Smooth muscle cell (in vitro differentiated cells): ENCODE measurements around the gene CHMP4A. TPM values are rescaled to one million over a fixed set of nuclear protein-coding genes. Genes with fewer than 3 reads are reported as not detected.
A peak's percentile ranks its signal among the peaks of the same experiment; 100 is the strongest.

Experiments used
- DNase-seq: peaks from one replicate; lab custom pipeline; 2025; ENCODE audit not compliant: unreplicated experiment; lab: John Stamatoyannopoulos, UW
- H2AFZ ChIP-seq: fragments of 200-600 bp; sonication (generic); 2 replicates; pipeline ENCODE4 v1.6.0; 2016; ENCODE audit warnings: antibody characterized with exemption, low read depth, mild to moderate bottlenecking
- H3F3A ChIP-seq: fragments of 200-600 bp; sonication (generic); 2 replicates; pipeline ENCODE4 v1.6.0; 2017; ENCODE audit warnings: antibody characterized with exemption, low read depth
- H3K27ac ChIP-seq: fragments of 200-600 bp; sonication (generic); 2 replicates; pipeline ENCODE4 v1.5.1; 2016; ENCODE audit warnings: low read depth, mild to moderate bottlenecking
- H3K27me3 ChIP-seq: fragments of 200-600 bp; sonication (generic); 2 replicates; pipeline ENCODE4 v1.6.1; 2016; ENCODE audit warnings: low read depth, mild to moderate bottlenecking
- H3K36me3 ChIP-seq: fragments of 200-600 bp; sonication (generic); 2 replicates; pipeline ENCODE4 v1.5.1; 2016; ENCODE audit warnings: low read depth
- H3K4me1 ChIP-seq: fragments of 200-600 bp; sonication (generic); 2 replicates; pipeline ENCODE4 v1.5.1; 2016; ENCODE audit warnings: low read depth
- H3K4me2 ChIP-seq: fragments of 200-600 bp; sonication (generic); 2 replicates; pipeline ENCODE4 v1.6.0; 2016; ENCODE audit warnings: mild to moderate bottlenecking
- H3K4me3 ChIP-seq: fragments of 200-600 bp; sonication (generic); 2 replicates; pipeline ENCODE4 v1.5.1; 2016; ENCODE audit warnings: mild to moderate bottlenecking
- H3K79me2 ChIP-seq: fragments of 200-600 bp; sonication (generic); 2 replicates; pipeline ENCODE4 v1.6.0; 2016; ENCODE audit warnings: low read depth, mild to moderate bottlenecking
- H3K9ac ChIP-seq: fragments of 200-600 bp; sonication (generic); 2 replicates; pipeline ENCODE4 v1.6.0; 2016; ENCODE audit warnings: low read depth
- H3K9me3 ChIP-seq: fragments of 200-600 bp; sonication (generic); replicated peaks from 2 replicates; pipeline ENCODE4 v1.5.1; 2016; ENCODE audit warnings: low read depth
- H4K20me1 ChIP-seq: fragments of 200-600 bp; sonication (generic); 2 replicates; pipeline ENCODE4 v1.6.0; 2016; ENCODE audit warnings: low read depth
- CTCF ChIP-seq: fragments of 200-600 bp; sonication (generic); IDR thresholded peaks from 2 replicates; pipeline ENCODE4 v1.5.1; 2017; ENCODE audit warnings: borderline replicate concordance, mild to moderate bottlenecking, antibody characterized with exemption; ENCODE audit not compliant: insufficient read depth, poor library complexity, severe bottlenecking
- WGBS: methylation state at CpG from one replicate; pipeline ENCODE4 v1.1.7; 2016; ENCODE audit warnings: low lambda C conversion rate; 5-methylcytosine and 5-hydroxymethylcytosine counted together
- polyA plus RNA-seq: library from polyadenylated mRNA; unstranded; fragments of >200 nt; fragmentation: Nextera tagmentation; extraction: Ambion mirVana; gene quantifications from 2 replicates; pipeline ENCODE4 v1.2.1, GENCODE V29; 2016
- total RNA-seq: library from RNA; depleted of rRNA; stranded (reverse); fragments of >200 nt; gene quantifications from 2 replicates; pipeline ENCODE4 v1.2.3, GENCODE V29; 2014

CHMP4A gene
- total and polyA plus RNA-seq, 2 experiments from 2014 or later: 29.7 to 46.8 TPM

GRCh38 chr14:24195186-24196070 lies 17.9 kb downstream of the CHMP4A start, which contains the start of gene TM9SF1:
TM9SF1 (minus strand) TSS chr14:24195441; CDS start chr14:24195019, 422 bp downstream.
- no peaks in the 10 kb centered on the region for H3K36me3 ChIP-seq
- no peaks in the 10 kb centered on the region for H3K9me3 ChIP-seq
- H3K9ac ChIP-seq: peak within 1 kb of the TSS; percentile 99
- under 1% methylated on average over 83 of the region's 89 CpGs for WGBS
- H2AFZ ChIP-seq: peak within 1 kb of the TSS; percentile 73
- no peaks in the 10 kb centered on the region for H3F3A ChIP-seq
- H3K79me2 ChIP-seq: peaks cover 38% of the 10 kb centered on the region
- DNase-seq: peak; percentile 51
- TF ChIP-seq CTCF: no peak
- peak within 1 kb of the TSS; percentile 86 for H3K4me3 ChIP-seq
- peak within 1 kb of the TSS; percentile 87 for H3K4me2 ChIP-seq
- no peaks in the 10 kb centered on the region for H3K27me3 ChIP-seq
- H4K20me1 ChIP-seq: no peaks in the 10 kb centered on the region
- H3K27ac ChIP-seq: peak within 1 kb of the TSS; percentile 95
- H3K4me1 ChIP-seq: peaks cover 10% of the 10 kb centered on the region

DNA sequence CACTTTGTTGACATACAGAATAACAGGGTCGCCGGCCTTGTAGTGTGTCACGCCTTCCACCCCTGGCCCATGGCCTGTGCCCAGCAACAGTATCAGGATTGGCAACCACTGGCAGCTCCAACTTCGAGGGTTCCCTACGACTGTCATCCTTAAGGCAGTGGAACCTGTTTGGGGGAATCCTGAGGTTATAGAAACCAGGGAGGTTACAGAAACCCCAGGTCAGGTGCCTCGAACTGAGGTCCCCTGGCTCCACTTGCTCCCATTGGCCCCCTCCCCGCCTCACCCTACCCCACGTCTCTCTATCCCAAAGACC lies 18.5 kb downstream of the CHMP4A start:
- H3K27me3 ChIP-seq: no peaks in the 10 kb centered on the region
- 68% methylated on average over 8 of the region's 8 CpGs for WGBS
- H3K79me2 ChIP-seq: peaks cover 38% of the 10 kb centered on the region
- H3K9me3 ChIP-seq: no peaks in the 10 kb centered on the region
- peaks cover 2% of the 10 kb centered on the region for H3F3A ChIP-seq
- H3K4me1 ChIP-seq: peaks cover 10% of the 10 kb centered on the region
- peak overlapping the region; percentile 99 for H3K9ac ChIP-seq
- peak overlapping the region; percentile 95 for H3K27ac ChIP-seq
- peak overlapping the region; percentile 86 for H3K4me3 ChIP-seq
- H2AFZ ChIP-seq: no peak overlapping the region
- H3K4me2 ChIP-seq: peak overlapping the region; percentile 87
- no peak for DNase-seq
- TF ChIP-seq CTCF: no peak
- no peaks in the 10 kb centered on the region for H3K36me3 ChIP-seq
- no peaks in the 10 kb centered on the region for H4K20me1 ChIP-seq

GRCh38 chr14:24194186-24194872 lies 19.0 kb downstream of the CHMP4A start:
- TF ChIP-seq CTCF: no peak
- Histone ChIP-seq H3K4me1 (peaks cover 10% of the 10 kb centered on the region), H3K36me3 (no peaks in the 10 kb centered on the region), H4K20me1 (no peaks in the 10 kb centered on the region), H2AFZ (no peak overlapping the region), H3K4me3 (peak overlapping the region; percentile 86), H3F3A (peaks cover 5% of the 10 kb centered on the region), H3K27me3 (no peaks in the 10 kb centered on the region), H3K4me2 (peak overlapping the region; percentile 87), H3K9ac (peak overlapping the region; percentile 99), H3K79me2 (peaks cover 38% of the 10 kb centered on the region), H3K27ac (peak overlapping the region; percentile 95), H3K9me3 (no peaks in the 10 kb centered on the region)
- 93% methylated on average over 7 of the region's 7 CpGs for WGBS
- DNase-seq: no peak
